WTC11 (cell line): ENCODE measurements around the gene TMEM183A. TPM values are rescaled to one million over a fixed set of nuclear protein-coding genes. Genes with fewer than 3 reads are reported as not detected.

Experiments used
- ATAC-seq: fragments of 200-7000 bp; cut with Tn5 transposase; 2 replicates; pipeline ENCODE4 v1.10.0; 2021; ENCODE audit warnings: mild to moderate bottlenecking, moderate library complexity
- CTCF ChIA-PET: fragments of 300-600 bp; sonication (Branson Sonifier 250); formaldehyde crosslinking; loops from one replicate; lab custom pipeline; 2021; ENCODE audit warnings: antibody characterized with exemption; lab: Charles Lee
- POLR2A ChIA-PET: fragments of 350-600 bp; sonication (Branson Sonifier 250); formaldehyde crosslinking; loops from one replicate; lab custom pipeline; 2021; ENCODE audit warnings: antibody characterized with exemption; lab: Charles Lee
- DNase-seq: peaks from one replicate; pipeline ENCODE4 v3.0.0; 2021; ENCODE audit warnings: low spot score
- H3K27ac Mint-ChIP-seq: 2 replicates; pipeline ENCODE4 v1.8.0; 2021; ENCODE audit warnings: mixed read lengths
- H3K27me3 Mint-ChIP-seq: 2 replicates; pipeline ENCODE4 v1.8.0; 2021; ENCODE audit warnings: low read depth, mild to moderate bottlenecking, moderate library complexity, mixed read lengths
- H3K36me3 Mint-ChIP-seq: 2 replicates; pipeline ENCODE4 v1.8.0; 2021; ENCODE audit warnings: mixed read lengths
- H3K4me1 Mint-ChIP-seq: 2 replicates; pipeline ENCODE4 v1.8.0; 2022; ENCODE audit warnings: mixed read lengths
- H3K4me3 Mint-ChIP-seq: 2 replicates; pipeline ENCODE4 v1.8.0; 2021; ENCODE audit warnings: mild to moderate bottlenecking, moderate library complexity, mixed read lengths
- H3K9me3 Mint-ChIP-seq: 2 replicates; pipeline ENCODE4 v1.8.0; 2021; ENCODE audit warnings: mixed read lengths
- CBFB ChIP-seq: sonication (generic); formaldehyde crosslinking; IDR thresholded peaks from 2 replicates; pipeline ENCODE4 v1.8.1; 2022; ENCODE audit warnings: mild to moderate bottlenecking, low read depth, missing genetic modification reagents
- CREB1 ChIP-seq: sonication (generic); formaldehyde crosslinking; IDR thresholded peaks from 2 replicates; pipeline ENCODE4 v1.8.0; 2023; ENCODE audit warnings: mild to moderate bottlenecking, missing genetic modification reagents
- E2F1 ChIP-seq: sonication (generic); formaldehyde crosslinking; IDR thresholded peaks from 2 replicates; pipeline ENCODE4 v1.8.0; 2022; ENCODE audit warnings: mild to moderate bottlenecking, missing genetic modification reagents
- ETV6 ChIP-seq: sonication (generic); formaldehyde crosslinking; IDR thresholded peaks from 2 replicates; pipeline ENCODE4 v1.8.1; 2022; ENCODE audit warnings: mild to moderate bottlenecking, missing genetic modification reagents
- FOXK1 ChIP-seq: sonication (generic); formaldehyde crosslinking; IDR thresholded peaks from 2 replicates; pipeline ENCODE4 v1.8.0; 2022; ENCODE audit warnings: mild to moderate bottlenecking, moderate library complexity, missing genetic modification reagents
- JUN ChIP-seq: sonication (generic); formaldehyde crosslinking; IDR thresholded peaks from 2 replicates; pipeline ENCODE4 v1.8.0; 2023; ENCODE audit warnings: mild to moderate bottlenecking, missing genetic modification reagents
- MXD4 ChIP-seq: fragments of 250-450 bp; sonication (Bioruptor Pico); IDR thresholded peaks from 2 replicates; pipeline ENCODE4 v1.8.0; 2021; ENCODE audit warnings: mild to moderate bottlenecking, moderate library complexity, borderline replicate concordance
- NFATC4 ChIP-seq: fragments of 250-450 bp; sonication (Bioruptor Pico); IDR thresholded peaks from 2 replicates; pipeline ENCODE4 v1.9.0; 2021; ENCODE audit warnings: mild to moderate bottlenecking
- NFE2L1 ChIP-seq: sonication (generic); formaldehyde crosslinking; IDR thresholded peaks from 2 replicates; pipeline ENCODE4 v1.8.1; 2023; ENCODE audit warnings: missing genetic modification reagents
- NR3C1 ChIP-seq: sonication (generic); formaldehyde crosslinking; conservative IDR thresholded peaks from 2 replicates; pipeline ENCODE4 v1.8.1; 2023; ENCODE audit warnings: low read depth, mild to moderate bottlenecking, missing genetic modification reagents
- PRRX2 ChIP-seq: fragments of 250-450 bp; sonication (Bioruptor Pico); IDR thresholded peaks from 2 replicates; pipeline ENCODE4 v1.8.0; 2021; ENCODE audit warnings: mild to moderate bottlenecking
- ZNF138 ChIP-seq: sonication (generic); formaldehyde crosslinking; conservative IDR thresholded peaks from 2 replicates; pipeline ENCODE4 v1.8.1; 2022; ENCODE audit warnings: mild to moderate bottlenecking, moderate library complexity, missing genetic modification reagents
- ZNF219 ChIP-seq: sonication (generic); formaldehyde crosslinking; IDR thresholded peaks from 2 replicates; pipeline ENCODE4 v1.8.0; 2023; ENCODE audit warnings: missing genetic modification reagents, mild to moderate bottlenecking, borderline replicate concordance
- ZNF263 ChIP-seq: sonication (generic); formaldehyde crosslinking; IDR thresholded peaks from 2 replicates; pipeline ENCODE4 v1.8.1; 2022; ENCODE audit warnings: low read depth, mild to moderate bottlenecking, moderate library complexity, missing genetic modification reagents
- ZNF423 ChIP-seq: fragments of 250-450 bp; sonication (Bioruptor Pico); IDR thresholded peaks from 2 replicates; pipeline ENCODE4 v2.1.2; 2022; ENCODE audit warnings: mild to moderate bottlenecking, moderate library complexity
- ZNF671 ChIP-seq: fragments of 250-450 bp; sonication (Bioruptor Pico); IDR thresholded peaks from 2 replicates; pipeline ENCODE4 v1.8.0; 2021; ENCODE audit warnings: mild to moderate bottlenecking
- total RNA-seq: library from RNA; stranded (reverse); gene quantifications from 3 replicates; pipeline ENCODE4 v1.2.3, GENCODE V29; 2021
- TF ChIP-seq, protein P1 (sequence below): sonication (generic); formaldehyde crosslinking; IDR thresholded peaks from 2 replicates; pipeline ENCODE4 v1.8.0; 2022; ENCODE audit warnings: mild to moderate bottlenecking, missing genetic modification reagents
- TF ChIP-seq, protein P2 (sequence below): fragments of 250-450 bp; sonication (Bioruptor Pico); IDR thresholded peaks from 2 replicates; pipeline ENCODE4 v1.9.0; 2021; ENCODE audit warnings: mild to moderate bottlenecking

The TMEM183A gene
- total RNA-seq, 1 experiment from 2014 or later = 108 TPM

DNA sequence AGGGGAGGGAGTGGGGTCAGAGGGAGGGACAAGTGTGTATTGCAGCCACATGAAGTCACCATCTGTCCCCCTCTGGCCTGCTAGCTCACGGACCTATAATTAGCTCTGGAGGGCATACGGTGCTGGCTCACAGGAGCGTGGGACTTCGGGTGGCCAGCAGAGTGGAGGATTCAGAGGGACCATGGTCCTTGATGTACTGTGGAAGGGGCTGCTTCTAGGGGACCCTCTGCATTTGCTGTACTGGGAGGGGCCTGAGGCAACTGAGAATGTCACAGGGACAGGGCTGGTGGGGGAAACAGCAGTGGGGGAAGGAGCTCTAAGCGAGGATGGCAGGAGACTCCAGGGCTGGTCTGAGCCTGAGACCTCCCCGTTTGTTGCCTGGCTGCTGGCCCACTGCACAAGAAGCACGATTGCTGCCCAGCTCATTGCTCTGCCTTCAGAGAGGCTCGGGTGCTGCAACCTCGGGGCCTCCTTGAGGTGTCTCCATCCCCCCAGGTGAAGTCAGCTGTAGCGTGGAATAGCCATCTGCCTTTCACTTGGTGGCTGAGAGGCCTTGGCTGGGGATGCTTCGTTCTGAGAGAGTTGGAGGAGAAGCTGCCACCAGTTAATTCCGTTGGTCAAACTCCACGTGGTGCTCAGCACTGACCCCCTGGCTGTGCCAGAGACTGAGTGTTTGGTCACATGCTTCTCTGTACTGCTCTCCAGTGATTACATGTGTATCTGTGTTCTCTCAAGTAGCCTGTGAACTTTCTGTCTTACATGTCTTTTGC, 21.8 kb downstream of the TMEM183A start (continued):
- no peak for TF ChIP-seq FOXK1 (CRISPR knock-in tag)

- H3K4me3 Mint-ChIP-seq = no peak overlapping the region
- H3K27ac Mint-ChIP-seq = no peak overlapping the region
- no peaks in the 10 kb centered on the region for H3K9me3 Mint-ChIP-seq
- DNase-seq (no peak), ATAC-seq (no peak)
- ChIA-PET CTCF (interaction anchor here (6.7 to 8.3 kb wide), 2 partner anchors 8 to 237 kb away, joined by 89 read pairs; no protein-coding TSS in a partner anchor), POLR2A (no interaction called here)
- peaks cover 27% of the 10 kb centered on the region for H3K4me1 Mint-ChIP-seq
- no peaks in the 10 kb centered on the region for H3K36me3 Mint-ChIP-seq
- peaks cover 23% of the 10 kb centered on the region for H3K27me3 Mint-ChIP-seq
- TF ChIP-seq ZNF219 (CRISPR knock-in tag) (no peak), JUN (CRISPR knock-in tag) (no peak), ZNF263 (CRISPR knock-in tag) (no peak), ZNF138 (CRISPR knock-in tag) (no peak)
Measured at GRCh38 chr1:203031467-203031866, 24.3 kb downstream of the TMEM183A start.

DNA sequence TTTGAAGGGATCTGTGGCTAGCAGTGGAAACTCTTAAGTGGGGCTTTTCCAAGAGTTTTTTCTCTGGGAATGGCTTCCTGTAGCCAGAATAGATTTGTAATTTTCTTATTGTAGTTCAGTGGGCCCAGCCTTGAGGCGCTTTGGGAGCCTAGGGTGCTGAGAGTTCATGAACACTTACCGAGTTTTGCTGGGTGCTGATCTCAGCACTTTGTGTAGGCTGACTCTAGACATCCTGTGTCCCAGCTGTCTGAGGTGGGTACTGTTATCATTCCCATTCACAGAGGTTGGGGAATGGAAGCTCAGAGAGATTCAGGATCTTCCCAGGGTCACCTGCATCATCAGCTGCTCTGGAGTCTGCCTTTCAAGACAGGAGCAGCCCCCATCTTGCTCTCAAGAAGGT, 26.1 kb downstream of the TMEM183A start:
- CTCF ChIA-PET = interaction anchor here (2.3 to 6.7 kb wide), 3 partner anchors 85 to 235 kb away, joined by 8 to 89 read pairs (median 19); no protein-coding TSS in a partner anchor
- POLR2A ChIA-PET = no interaction called here
- Mint-ChIP-seq H3K4me1 (peaks cover 15% of the 10 kb centered on the region), H3K4me3 (no peak overlapping the region), H3K27me3 (peaks cover 5% of the 10 kb centered on the region), H3K36me3 (no peaks in the 10 kb centered on the region), H3K9me3 (no peaks in the 10 kb centered on the region), H3K27ac (no peak overlapping the region)
- no peak for DNase-seq
- TF ChIP-seq PRRX2 (CRISPR knock-in tag) (no peak), ETV6 (CRISPR knock-in tag) (no peak), CBFB (CRISPR knock-in tag) (no peak), NR3C1 (CRISPR knock-in tag) (no peak), NFATC4 (CRISPR knock-in tag) (no peak), FOXK1 (CRISPR knock-in tag) (no peak), ZNF423 (CRISPR knock-in tag) (no peak), ZNF671 (CRISPR knock-in tag) (no peak), E2F1 (CRISPR knock-in tag) (no peak), CREB1 (CRISPR knock-in tag) (no peak), MXD4 (no peak), NFE2L1 (CRISPR knock-in tag) (no peak)
- TF ChIP-seq, protein P1, sequence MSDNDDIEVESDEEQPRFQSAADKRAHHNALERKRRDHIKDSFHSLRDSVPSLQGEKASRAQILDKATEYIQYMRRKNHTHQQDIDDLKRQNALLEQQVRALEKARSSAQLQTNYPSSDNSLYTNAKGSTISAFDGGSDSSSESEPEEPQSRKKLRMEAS (CRISPR knock-in tag) = no peak
- TF ChIP-seq, protein P2, sequence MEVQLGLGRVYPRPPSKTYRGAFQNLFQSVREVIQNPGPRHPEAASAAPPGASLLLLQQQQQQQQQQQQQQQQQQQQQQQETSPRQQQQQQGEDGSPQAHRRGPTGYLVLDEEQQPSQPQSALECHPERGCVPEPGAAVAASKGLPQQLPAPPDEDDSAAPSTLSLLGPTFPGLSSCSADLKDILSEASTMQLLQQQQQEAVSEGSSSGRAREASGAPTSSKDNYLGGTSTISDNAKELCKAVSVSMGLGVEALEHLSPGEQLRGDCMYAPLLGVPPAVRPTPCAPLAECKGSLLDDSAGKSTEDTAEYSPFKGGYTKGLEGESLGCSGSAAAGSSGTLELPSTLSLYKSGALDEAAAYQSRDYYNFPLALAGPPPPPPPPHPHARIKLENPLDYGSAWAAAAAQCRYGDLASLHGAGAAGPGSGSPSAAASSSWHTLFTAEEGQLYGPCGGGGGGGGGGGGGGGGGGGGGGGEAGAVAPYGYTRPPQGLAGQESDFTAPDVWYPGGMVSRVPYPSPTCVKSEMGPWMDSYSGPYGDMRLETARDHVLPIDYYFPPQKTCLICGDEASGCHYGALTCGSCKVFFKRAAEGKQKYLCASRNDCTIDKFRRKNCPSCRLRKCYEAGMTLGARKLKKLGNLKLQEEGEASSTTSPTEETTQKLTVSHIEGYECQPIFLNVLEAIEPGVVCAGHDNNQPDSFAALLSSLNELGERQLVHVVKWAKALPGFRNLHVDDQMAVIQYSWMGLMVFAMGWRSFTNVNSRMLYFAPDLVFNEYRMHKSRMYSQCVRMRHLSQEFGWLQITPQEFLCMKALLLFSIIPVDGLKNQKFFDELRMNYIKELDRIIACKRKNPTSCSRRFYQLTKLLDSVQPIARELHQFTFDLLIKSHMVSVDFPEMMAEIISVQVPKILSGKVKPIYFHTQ (CRISPR knock-in tag) = no peak
- no peak for ATAC-seq
